HG03432 (cell line): ENCODE results near the gene RGMA.
"Not testable (repeated sequence)": the region's sequence is repeated elsewhere in the genome, so short reads cannot be mapped to it uniquely, and the experiment has no call there.

Experiments
- ATAC-seq: cut with Tn5 transposase; IDR thresholded peaks from one replicate; pipeline ENCODE4 v1.9.1; 2021; ENCODE audit warnings: mild to moderate bottlenecking, moderate library complexity; ENCODE audit not compliant: unreplicated experiment

Gene RGMA

GRCh38 chr15:93067649-93068085 is 21.3 kb downstream of the RGMA start:
- no peak for ATAC-seq

GRCh38 chr15:93066834-93067648 is 22.0 kb downstream of the RGMA start:
- ATAC-seq, result no peak

DNA sequence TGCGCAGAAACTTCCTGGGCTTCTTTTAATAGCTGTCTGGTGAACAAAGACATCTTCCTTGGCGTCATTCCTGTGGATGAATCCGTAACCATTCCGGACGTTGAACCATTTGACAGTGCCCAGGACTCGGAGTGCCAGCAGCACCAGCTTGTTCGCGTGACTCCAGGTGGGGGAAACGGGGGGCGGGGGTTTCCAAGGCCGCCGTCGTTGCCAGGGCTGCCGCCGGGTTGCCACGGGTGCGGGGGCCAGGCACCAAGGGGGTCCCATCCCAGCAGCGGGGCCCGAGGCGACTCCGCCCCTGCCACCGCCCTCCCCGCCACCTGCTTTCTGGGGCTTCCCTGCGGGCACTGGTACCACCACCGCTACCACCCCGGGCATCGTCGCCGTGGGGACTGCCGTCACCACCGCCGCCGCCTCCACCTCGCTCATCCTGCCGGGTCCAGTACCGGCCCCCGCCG is 22.8 kb downstream of the RGMA start:
- ATAC-seq, result no peak

DNA sequence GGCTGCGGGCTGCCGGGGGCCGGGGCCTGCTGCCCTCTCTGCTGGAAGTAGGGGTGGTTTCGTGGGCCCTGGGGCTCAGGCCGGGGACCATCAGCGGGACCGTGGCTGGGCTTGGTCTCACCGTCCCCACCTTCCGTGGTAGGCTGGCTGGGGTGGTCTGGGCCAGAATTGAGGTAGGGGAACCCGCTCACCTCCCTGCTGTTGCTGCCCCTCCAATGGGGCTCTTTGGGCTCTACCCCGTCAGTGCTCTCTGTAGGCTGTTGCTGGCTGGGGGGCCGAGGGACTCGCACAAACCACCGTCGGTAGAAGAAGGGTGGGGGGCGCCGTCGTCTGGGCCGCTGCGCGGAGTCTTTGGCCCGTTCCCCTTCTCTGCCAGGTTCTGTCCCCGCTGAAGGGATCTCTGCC is 23.4 kb downstream of the RGMA start:
- ATAC-seq, result no peak

DNA sequence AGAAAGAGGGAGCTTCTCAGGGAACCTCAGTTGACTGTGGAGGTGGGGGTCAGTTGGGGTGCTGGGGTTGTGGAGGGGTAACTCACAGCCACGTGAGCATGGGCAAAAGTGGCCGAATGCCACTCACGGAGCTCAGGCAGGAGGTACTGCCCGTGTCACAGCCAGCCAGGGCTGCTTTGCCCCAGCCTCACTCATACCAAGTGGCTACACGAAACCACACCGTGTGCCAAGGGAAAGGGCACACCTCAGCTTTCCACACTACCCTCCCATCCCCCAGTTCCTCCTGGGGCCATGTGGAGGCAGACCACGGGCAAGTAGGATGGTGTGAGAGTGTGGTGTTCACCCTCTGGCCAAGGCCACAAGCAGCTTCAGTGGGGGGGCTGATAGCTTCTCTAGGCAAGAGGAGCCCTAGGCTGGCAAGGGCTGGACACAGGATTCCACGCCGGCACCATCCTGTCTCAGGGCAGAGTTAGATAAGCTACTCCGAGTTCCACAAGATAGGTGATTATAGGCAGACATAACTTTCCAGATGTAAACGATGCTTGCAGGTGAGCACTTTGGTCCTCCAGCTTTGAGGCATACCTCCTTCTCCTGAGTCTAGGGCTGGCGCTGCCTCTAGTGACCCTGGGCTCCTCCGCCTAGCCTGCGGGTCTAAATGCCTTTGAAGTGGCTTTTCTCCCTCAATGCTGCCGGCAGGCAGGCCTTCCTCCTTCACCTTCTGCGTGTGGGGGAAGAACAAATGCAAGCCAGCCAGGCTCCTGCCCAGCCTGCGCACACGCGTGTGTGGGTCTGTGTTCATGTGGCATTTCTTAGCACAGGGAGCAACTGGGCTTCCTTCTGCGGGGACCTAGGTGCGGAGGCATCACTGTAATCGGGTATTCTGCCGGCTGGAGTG is 25.0 kb downstream of the RGMA start:
- ATAC-seq, result no peak

GRCh38 chr15:93063262-93063671 is 25.7 kb downstream of the RGMA start:
- ATAC-seq, result no peak

- ATAC-seq, result not testable (repeated sequence)
These were observed 26.3 kb downstream of the RGMA start for GRCh38 chr15:93062628-93063261.

DNA sequence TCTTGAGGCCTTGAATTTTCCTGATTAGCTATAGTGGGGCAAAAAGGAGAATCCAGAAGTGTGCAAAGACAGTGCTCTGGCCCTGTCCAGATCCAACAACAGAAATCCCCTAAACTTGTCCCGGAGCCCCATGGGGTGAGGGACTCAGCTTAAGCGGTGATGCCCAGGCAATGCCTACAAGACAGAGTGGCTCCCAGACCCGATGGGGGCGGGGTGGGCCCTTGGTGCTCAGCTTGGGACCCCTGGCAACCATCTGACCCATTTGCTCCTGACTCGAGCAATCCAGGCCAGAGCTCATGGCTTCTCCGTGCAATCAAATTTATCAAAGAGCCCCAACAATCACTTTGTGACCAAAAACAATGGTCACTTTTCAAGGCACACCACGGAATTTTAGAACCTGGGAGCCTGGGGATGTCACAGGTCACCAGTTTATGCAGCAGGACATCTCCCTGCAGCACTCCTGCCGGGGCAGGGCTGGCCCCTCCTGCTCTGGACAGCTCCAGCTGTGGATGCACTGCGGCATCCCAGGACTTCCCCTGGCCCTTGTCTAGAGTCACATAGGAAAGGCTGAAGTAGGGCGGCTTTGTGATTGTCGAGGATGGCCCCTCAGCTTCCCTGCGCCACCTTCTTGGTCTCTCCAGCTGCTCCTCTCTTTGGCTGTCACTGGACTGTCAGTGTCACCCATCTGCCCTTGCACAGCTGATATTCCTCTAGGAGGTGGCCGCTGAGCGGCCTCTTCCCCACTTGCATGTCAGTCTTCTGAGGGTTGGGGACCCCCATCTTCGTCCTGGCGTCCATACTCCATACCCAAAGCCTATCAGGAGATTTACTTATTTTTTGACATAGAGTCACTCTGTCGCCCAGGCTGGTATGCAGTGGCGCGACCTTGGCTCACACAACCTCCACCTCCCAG is 28.4 kb downstream of the RGMA start:
- no peak for ATAC-seq

- no peak for ATAC-seq
These were observed 29.6 kb downstream of the RGMA start for GRCh38 chr15:93059442-93059841.

- ATAC-seq, result no peak
These were observed 30.0 kb downstream of the RGMA start for GRCh38 chr15:93058904-93059427.

DNA sequence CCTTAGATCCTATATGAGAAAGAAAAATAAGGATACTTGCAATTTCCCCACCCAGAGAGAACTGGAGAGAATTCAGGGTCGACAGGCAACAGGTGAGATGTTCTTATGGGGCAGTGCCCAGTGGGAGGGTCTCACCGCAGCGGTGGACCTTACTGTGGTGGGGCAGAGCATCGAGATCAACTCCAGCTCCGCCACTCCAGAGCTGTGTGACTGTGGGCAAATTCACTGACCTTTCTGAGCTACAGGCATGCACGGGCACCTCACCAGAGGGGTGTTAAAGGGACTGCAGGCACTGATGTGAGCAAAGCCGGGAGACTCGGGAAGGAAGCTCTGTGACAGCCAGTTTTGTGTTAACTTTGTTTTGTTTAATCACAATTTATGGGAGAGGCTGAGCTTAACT is 30.9 kb downstream of the RGMA start:
- no peak for ATAC-seq

DNA sequence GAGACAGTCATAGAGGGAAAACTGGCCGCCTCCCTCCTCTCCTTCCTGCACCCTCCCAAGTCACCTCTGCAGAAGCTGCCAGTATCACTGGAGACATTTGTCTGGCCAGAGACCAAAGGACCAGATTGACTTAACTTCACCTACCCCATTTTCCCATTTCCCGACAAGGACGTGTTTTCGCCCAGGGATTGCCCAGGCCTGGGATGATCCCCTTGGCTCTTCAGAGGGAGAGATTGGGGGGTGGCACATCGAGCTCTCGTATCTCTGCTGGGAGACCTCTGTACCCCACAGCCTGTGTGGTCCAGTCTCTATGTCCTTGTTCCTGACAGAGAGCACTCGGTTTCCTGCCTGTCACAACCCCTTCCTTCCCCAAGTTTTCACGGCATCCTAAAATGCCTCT is 31.4 kb downstream of the RGMA start:
- no peak for ATAC-seq

DNA sequence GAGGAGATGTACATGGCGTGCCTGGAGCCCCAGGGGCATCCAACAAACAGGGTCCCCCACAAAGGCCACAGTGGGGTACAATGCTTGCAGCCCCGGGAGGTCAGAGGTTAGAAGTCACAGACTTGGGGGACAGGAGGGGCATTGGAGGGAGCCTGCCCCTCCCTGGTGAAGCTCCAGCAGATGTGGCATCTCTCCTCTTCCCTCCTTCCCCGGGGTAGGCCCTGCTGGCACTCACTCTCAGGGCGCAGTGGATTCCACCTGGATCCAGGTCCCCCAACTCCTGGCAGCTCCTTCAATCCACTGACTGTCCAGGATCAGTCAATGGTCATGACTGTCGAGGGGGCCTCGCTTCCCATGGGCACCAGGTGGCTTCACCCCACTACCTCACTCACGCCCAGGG is 32.2 kb downstream of the RGMA start:
- ATAC-seq, result no peak

- no peak for ATAC-seq
These were observed 33.8 kb downstream of the RGMA start for GRCh38 chr15:93055211-93055610.

GRCh38 chr15:93052090-93052879 is 36.7 kb downstream of the RGMA start:
- ATAC-seq, result no peak

GRCh38 chr15:93051236-93052089 is 37.5 kb downstream of the RGMA start:
- no peak for ATAC-seq

DNA sequence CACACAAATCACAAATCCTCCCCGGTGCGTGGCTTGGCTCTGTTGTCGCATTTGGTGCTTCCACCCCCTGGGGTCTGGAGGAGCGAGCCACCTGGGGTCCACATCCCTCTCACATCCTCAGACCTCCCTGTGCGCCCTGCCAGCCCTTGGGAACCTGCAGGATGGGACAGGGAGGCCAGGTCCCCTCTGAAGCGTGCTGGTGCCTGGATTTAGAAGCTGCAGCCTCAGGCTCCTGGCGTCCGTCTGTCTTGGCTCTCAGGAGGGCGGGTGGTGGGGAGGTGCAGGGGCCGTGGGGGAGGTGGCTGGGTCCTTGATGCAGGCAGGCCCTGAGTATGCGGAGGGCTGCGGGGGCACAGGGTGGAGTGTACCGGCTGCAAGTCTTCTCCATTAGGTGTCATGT is 38.4 kb downstream of the RGMA start:
- ATAC-seq, result no peak

- no peak for ATAC-seq
These were observed 39.0 kb downstream of the RGMA start for GRCh38 chr15:93049914-93050578.
